GM12878 (cell line): Measurements from ENCODE around the gene DISP3. TPM values are rescaled to one million over a fixed set of nuclear protein-coding genes. Genes with fewer than 3 reads are reported as not detected.

Experiments used
- ATAC-seq: fragments of 200-7000 bp; cut with Tn5 transposase; 3 replicates; pipeline ENCODE4 v1.9.1; 2020; ENCODE audit warnings: mild to moderate bottlenecking, moderate library complexity
- BruUV-seq: library from RNA; stranded (reverse); fragments of 400-500 nt; replicated peaks from 2 replicates; lab custom pipeline; 2021; lab: Mats Ljungman, UMichigan
- CTCF ChIA-PET: fragments of 300-600 bp; sonication (Branson Sonifier 250); formaldehyde crosslinking; extraction: SDS; loops from one replicate; lab custom pipeline; 2021; ENCODE audit warnings: inconsistent platforms; lab: Yijun Ruan, JAX
- POLR2A ChIA-PET: fragments of 350-600 bp; formaldehyde crosslinking; extraction: SDS; loops from one replicate; lab custom pipeline; 2021; ENCODE audit warnings: inconsistent platforms; lab: Charles Lee
- RAD21 ChIA-PET: fragments of 300-600 bp; sonication (Branson Sonifier 250); formaldehyde crosslinking; loops from one replicate; lab custom pipeline; 2023; ENCODE audit warnings: antibody characterized with exemption; ENCODE audit not compliant: unreplicated experiment; lab: Charles Lee
- SMC1A ChIA-PET: fragments of 300-600 bp; sonication (Branson Sonifier 250); formaldehyde crosslinking; loops from one replicate; lab custom pipeline; 2023; ENCODE audit not compliant: unreplicated experiment, uncharacterized antibody; lab: Charles Lee
- DNase-seq: peaks from one replicate; pipeline ENCODE4 v3.0.0-alpha.2; 2011; ENCODE audit warnings: low read depth, low spot score
- FAIRE-seq: peaks from 3 replicates; lab custom pipeline; 2011; peaks lifted over from hg19 to GRCh38; lab: Jason Lieb, UNC
- H2AFZ ChIP-seq: 2 replicates; pipeline ENCODE4 v1.6.0; 2011; ENCODE audit warnings: low read depth, low read length, control low read depth; ENCODE audit not compliant: control insufficient read depth
- H3K27ac ChIP-seq: 2 replicates; pipeline ENCODE4 v1.5.1; 2011; ENCODE audit warnings: control low read depth; ENCODE audit not compliant: control insufficient read depth, insufficient read depth
- H3K27me3 ChIP-seq, 2 experiments: replicated peaks in 1 of 2; 2 replicates each; pipeline versions ENCODE4 v1.6.0 to v1.6.1; 2011; ENCODE audit warnings: low read length in 1 of 2; ENCODE audit not compliant: control insufficient read depth in 2 of 2, insufficient read depth in 2 of 2
- H3K36me3 ChIP-seq, 2 experiments: 2 replicates each; pipeline ENCODE4 v1.5.1; 2011; ENCODE audit warnings: low read length in 1 of 2; ENCODE audit not compliant: control insufficient read depth in 2 of 2, insufficient read depth in 2 of 2
- H3K4me1 ChIP-seq: 2 replicates; pipeline ENCODE4 v1.6.1; 2011; ENCODE audit warnings: mild to moderate bottlenecking, low read length, moderate library complexity, mixed read lengths; ENCODE audit not compliant: control insufficient read depth, insufficient read depth
- H3K4me2 ChIP-seq: 2 replicates; pipeline ENCODE4 v1.6.0; 2011; ENCODE audit warnings: control low read depth; ENCODE audit not compliant: control insufficient read depth, insufficient read depth
- H3K4me3 ChIP-seq: fragments of 200-600 bp; sonication (generic); 2 replicates; pipeline ENCODE4 v1.5.1; 2016
- H3K79me2 ChIP-seq: 2 replicates; pipeline ENCODE4 v1.6.0; 2011; ENCODE audit warnings: low read length; ENCODE audit not compliant: control insufficient read depth, insufficient read depth
- H3K9ac ChIP-seq: 2 replicates; pipeline ENCODE4 v1.8.0; 2011; ENCODE audit warnings: low read length, control low read depth, mixed read lengths; ENCODE audit not compliant: control insufficient read depth, insufficient read depth
- H3K9me3 ChIP-seq: replicated peaks from 3 replicates; pipeline ENCODE4 v1.5.1; 2011; ENCODE audit warnings: mild to moderate bottlenecking, low read length; ENCODE audit not compliant: control insufficient read depth, insufficient read depth
- H4K20me1 ChIP-seq: 2 replicates; pipeline ENCODE4 v1.6.0; 2011; ENCODE audit not compliant: control insufficient read depth, insufficient read depth
- BRCA1 ChIP-seq: IDR thresholded peaks from 2 replicates; pipeline ENCODE4 v1.6.1; 2011; ENCODE audit warnings: low read depth, low read length, improper control_type of control experiment
- FOXK2 ChIP-seq: fragments of 450-650 bp; IDR thresholded peaks from 2 replicates; pipeline ENCODE4 v1.6.1; 2017; ENCODE audit warnings: mild to moderate bottlenecking, moderate library complexity
- HSF1 ChIP-seq: fragments of 150-350 bp; IDR thresholded peaks from 2 replicates; pipeline ENCODE4 v1.6.1; 2014; ENCODE audit warnings: mild to moderate bottlenecking, low read depth, low read length
- NFYB ChIP-seq: IDR thresholded peaks from 2 replicates; pipeline ENCODE4 v1.6.1; 2011; ENCODE audit warnings: low read depth, mild to moderate bottlenecking, low read length, improper control_type of control experiment, moderate library complexity; ENCODE audit not compliant: insufficient read depth
- RELA ChIP-seq: fragments of 450-650 bp; IDR thresholded peaks from 2 replicates; pipeline ENCODE4 v1.8.0; 2014; ENCODE audit warnings: borderline replicate concordance; ENCODE audit not compliant: partially characterized antibody
- RELB ChIP-seq: fragments of 450-650 bp; IDR thresholded peaks from 2 replicates; pipeline ENCODE4 v1.6.1; 2017; ENCODE audit warnings: low read depth, mild to moderate bottlenecking, moderate library complexity
- SMC3 ChIP-seq: IDR thresholded peaks from 2 replicates; pipeline ENCODE4 v1.6.1; 2011; ENCODE audit warnings: low read length, improper control_type of control experiment, borderline replicate concordance
- STAT1 ChIP-seq: fragments of 450-650 bp; conservative IDR thresholded peaks from 2 replicates; pipeline ENCODE4 v1.6.1; 2014; ENCODE audit warnings: antibody characterized with exemption, mild to moderate bottlenecking
- ZBTB4 ChIP-seq: fragments of 450-650 bp; formaldehyde crosslinking; IDR thresholded peaks from 2 replicates; pipeline ENCODE4 v1.4.0; 2022; ENCODE audit warnings: mild to moderate bottlenecking, moderate library complexity
- ZBTB40 ChIP-seq: fragments of 450-650 bp; IDR thresholded peaks from 2 replicates; pipeline ENCODE4 v1.6.1; 2016; ENCODE audit warnings: mild to moderate bottlenecking, moderate library complexity, borderline replicate concordance
- ZNF274 ChIP-seq: IDR thresholded peaks from one replicate; pipeline ENCODE4 v1.8.0; 2011; ENCODE audit not compliant: insufficient read length, insufficient read depth
- WGBS: methylation state at CpG from one replicate; pipeline ENCODE4 v1.1.6; 2016; ENCODE audit warnings: low lambda C conversion rate; ENCODE audit not compliant: insufficient replicate concordance, insufficient coverage; ENCODE audit errors: missing lambda C conversion rate; 5-methylcytosine and 5-hydroxymethylcytosine counted together
- in situ Hi-C: fragments of 300-500 bp; cut with MboI; formaldehyde crosslinking; loops from 9 replicates; pipeline ENCODE4 v1.14.3; 2018; ENCODE audit warnings: mixed read lengths
- intact Hi-C: fragments of 100-400 bp; cut with micrococcal nuclease; formaldehyde crosslinking; loops from one replicate; pipeline ENCODE4 v1.14.2; 2022; ENCODE audit not compliant: unreplicated experiment
- polyA plus RNA-seq, 11 experiments: library from polyadenylated mRNA; depleted of rRNA in 4 of 11; unstranded in 6 of 11; stranded (reverse) in 5 of 11; fragments of >200 nt; fragmentation: Nextera tagmentation in 4 of 11; fragmentation: Illumina TruSeq in 1 of 11; extraction: Ambion mirVana in 4 of 11; extraction: Trizol in 1 of 11; gene quantifications; 1 replicate in 1 of 11; 2 replicates in 10 of 11; pipeline versions ENCODE4 v1.2.1 to v1.2.3, GENCODE V29; 2011 to 2016; ENCODE audit warnings: inconsistent platforms in 2 of 11, missing spikeins in 2 of 11, low read depth in 1 of 11
- total RNA-seq, 4 experiments: library from RNA; depleted of rRNA in 3 of 4; stranded (reverse); fragments of >200 nt in 3 of 4; fragmentation: Illumina TruSeq in 1 of 4; extraction: Trizol in 1 of 4; gene quantifications; 2 replicates each; pipeline versions ENCODE4 v1.2.1 to v1.2.3, GENCODE V29; 2013 to 2021

The DISP3 gene
- total and polyA plus RNA-seq, 10 of the 15 experiments (the other 5 are each of a cell fraction or from before 2014, with no cell fraction given), result under 0.01 to 0.18 (median 0.09) TPM; not detected in 2

DNA sequence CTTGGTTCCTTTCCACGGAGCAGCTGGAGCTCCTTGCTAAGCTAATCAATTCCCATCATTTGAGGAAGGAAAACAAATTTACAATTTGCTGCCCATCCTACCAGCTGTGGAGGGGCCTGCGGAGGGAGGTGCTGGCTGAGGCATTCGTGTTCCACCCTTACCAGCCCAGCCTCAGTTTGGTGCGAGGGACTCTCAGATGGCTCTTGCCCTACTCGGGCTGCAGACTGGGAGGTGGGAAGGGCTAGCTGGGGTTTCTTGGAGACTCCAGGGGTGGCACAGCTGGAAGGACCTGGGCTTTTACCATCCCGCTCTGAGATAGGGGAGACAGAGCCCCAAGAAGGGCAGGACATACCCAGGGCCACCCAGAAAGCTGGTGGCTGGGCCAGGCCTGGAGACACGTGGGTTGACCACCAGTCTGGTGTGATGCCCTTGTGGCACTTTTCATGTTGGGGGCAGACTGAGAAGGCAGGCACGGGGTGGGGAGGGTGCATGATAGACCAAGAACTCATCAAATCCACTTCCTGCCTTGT is 17.7 kb downstream of the DISP3 start:
- BruUV-seq, result no TSS peak
- no peak for ATAC-seq
- H3K4me2 ChIP-seq, result no peak overlapping the region
- ChIA-PET SMC1A (no interaction called here), POLR2A (no interaction called here), RAD21 (no interaction called here), CTCF (no interaction called here)
- H2AFZ ChIP-seq, result no peak overlapping the region
- intact Hi-C loops (no loop called here), in situ Hi-C loops (no loop called here)
- H3K27me3 ChIP-seq, result no peaks in the 10 kb centered on the region; a peak in 1 of 4 replicates
- no peak overlapping the region for H3K4me3 ChIP-seq
- 15% methylated on average over 8 of the region's 8 CpGs for WGBS
- DNase-seq, result no peak
- H3K9me3 ChIP-seq, result peaks cover 2% of the 10 kb centered on the region; the same call in 1 of the 3 replicates
- no peaks in the 10 kb centered on the region for H4K20me1 ChIP-seq
- no peaks in the 10 kb centered on the region for H3K36me3 ChIP-seq
- no peaks in the 10 kb centered on the region for H3K79me2 ChIP-seq
- H3K27ac ChIP-seq, result no peak overlapping the region
- H3K4me1 ChIP-seq, result no peaks in the 10 kb centered on the region
- no peak for FAIRE-seq
- no peak overlapping the region for H3K9ac ChIP-seq
- TF ChIP-seq ZNF274 (no peak), SMC3 (no peak), RELB (no peak), ZBTB4 (CRISPR knock-in tag) (no peak), HSF1 (no peak), STAT1 (no peak), ZBTB40 (no peak), BRCA1 (no peak), FOXK2 (no peak), NFYB (no peak), RELA (no peak)
